GM18508 (cell line): ENCODE measurements around the gene OLIG2.

Experiments used
- ATAC-seq: cut with Tn5 transposase; IDR thresholded peaks from one replicate; pipeline ENCODE4 v1.9.1; 2021; ENCODE audit warnings: moderate number of reproducible peaks; ENCODE audit not compliant: insufficient read depth, unreplicated experiment

OLIG2 gene

DNA sequence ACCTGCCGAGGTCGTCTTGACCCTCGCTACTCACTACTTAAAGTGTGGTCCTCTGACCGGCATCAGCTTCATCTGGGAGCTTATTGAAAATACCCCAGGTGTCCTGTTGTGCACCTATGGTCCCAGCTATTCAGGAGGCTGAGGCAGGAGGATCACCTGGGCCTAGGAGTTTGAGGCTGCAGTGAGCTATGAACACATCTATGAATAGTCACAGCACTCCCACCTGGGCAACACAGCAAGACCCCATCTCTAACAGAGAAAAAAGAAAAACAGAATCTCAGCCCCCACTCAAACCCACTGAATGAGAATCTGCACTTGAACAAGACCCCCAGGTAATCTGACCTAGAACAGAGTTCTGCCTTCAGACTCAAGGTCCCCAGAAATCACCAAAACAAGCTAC is 35.5 kb downstream of the OLIG2 start:
- ATAC-seq = no peak

DNA sequence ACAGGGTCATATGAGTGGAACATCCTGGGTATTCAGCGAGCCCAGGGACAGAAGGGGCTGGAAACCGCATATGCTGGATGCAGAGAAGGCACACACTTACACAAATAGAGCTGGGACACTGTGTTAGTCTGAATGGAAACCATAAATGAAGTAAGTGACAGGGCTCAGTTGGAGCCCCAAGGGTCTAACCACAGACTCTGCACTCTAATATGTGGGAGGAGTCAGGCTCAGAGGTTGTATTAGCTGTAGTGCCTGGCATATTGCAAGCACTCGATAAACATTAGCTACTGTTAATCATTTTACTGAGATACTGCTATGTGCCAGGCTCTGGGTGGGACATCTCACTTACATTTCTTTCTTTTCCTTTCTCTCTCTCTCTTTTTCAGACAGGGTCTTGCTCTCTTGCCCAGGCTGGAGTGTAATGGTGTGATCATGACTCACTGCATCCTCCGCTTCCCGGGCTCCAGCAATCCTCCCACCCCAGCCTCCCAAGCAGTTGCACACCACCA is 37.7 kb downstream of the OLIG2 start:
- no peak for ATAC-seq

DNA sequence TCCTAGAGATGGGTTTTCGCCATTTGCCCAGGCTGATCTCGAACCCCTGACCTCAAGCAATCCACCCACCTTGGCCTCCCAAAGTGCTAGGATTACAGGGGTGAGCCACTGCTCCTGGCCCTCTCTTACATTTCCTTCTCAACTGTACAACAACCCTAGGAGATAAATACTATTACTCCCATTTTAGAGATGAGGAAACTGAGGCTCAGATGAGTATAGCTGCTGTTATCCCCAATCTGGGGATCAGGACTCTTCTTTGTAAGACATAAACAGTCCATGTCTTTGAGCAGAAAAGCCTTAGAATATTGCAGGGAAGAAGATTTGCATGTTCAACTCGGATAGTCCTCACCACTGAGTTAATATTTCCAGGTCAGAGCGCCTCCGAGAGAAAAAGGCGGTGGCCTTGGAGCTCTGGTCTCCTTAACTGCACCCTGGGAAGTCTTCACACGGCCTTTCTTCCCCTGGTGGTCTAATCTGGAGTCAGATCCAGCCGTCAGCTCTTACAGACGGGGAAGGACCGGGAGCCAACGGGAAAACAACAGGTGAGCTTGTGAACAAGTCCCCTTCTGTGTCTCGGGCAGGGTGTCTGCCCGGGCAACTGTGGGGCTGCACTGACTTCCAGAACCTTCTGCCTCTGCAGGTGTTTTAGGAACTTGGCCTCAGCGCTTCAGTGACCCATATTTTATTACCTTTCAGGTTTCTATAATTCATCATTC is 38.3 kb downstream of the OLIG2 start:
- no peak for ATAC-seq

DNA sequence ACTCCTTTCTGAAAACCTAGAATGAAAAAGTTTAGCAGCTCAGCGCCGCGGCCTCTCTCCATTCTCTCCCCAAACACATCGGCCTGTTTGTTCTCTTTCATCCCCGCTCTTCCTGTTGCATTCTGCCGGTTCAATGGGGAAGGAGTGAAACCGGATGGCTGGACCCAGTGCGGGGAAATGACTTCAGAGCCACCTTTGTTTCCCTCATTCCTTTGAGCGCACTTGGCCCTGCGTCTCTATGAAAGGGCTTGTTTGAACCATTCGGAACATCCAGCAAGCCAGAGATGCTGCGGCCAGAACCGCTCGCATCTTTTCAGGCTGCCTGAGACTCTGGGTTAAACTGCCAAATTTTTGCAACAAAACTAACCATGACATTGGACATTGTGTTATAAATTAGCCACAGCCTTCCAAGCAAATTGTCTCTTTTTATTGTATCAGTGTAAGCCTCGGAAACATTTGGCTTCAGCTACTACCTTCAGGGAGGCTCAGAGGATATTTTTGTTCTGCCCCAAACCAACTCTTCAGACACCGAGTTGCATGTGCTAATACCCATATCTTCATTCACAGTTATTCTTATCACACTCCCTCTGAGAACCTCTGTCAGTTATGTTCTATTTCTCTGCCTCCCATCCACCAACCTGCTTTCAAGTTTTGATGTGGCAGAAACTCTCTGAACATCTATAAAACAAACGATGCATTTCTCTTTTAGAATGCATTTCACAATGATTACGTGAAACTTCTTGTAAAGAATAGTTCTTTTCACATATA is 39.1 kb downstream of the OLIG2 start:
- no peak for ATAC-seq

DNA sequence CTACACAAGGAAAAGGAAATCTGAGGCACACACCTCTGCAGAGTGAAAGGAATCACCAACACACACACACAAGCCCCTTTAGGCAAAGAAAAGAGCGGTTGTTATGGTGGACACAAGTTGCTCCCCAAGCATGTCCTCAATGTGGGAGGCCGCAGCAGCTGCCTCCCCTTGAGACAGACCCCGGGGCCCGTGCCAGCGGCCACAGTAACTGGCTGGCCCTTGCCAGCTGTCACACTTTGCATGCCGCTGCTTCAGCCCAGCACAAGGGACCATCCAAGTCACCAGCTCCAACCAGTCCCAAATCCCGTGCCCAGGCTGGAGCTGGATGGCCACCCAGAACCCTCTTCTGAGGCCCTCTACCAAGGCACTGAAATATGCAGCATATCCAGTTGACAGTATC is 41.3 kb downstream of the OLIG2 start:
- ATAC-seq = no peak

DNA sequence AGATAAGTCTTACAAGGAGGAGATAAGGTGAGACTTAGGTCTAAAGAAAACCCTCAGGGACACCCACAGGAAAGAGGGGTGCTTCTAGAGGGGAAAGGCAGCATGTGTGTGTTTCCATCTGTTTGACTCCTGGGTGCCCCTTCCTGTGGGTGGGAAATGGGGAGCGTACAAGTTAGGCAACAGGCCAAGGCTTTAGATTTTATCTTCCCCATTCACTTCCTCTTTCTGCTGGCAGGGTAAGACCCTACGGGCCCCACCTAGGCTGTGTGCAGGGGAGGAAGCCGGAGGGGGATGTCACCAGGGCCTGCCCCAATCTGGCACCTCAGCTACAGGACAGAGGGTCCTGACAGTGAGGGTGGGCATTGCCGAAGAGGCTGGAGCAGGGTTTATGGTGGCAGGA is 41.7 kb downstream of the OLIG2 start:
- ATAC-seq = no peak

DNA sequence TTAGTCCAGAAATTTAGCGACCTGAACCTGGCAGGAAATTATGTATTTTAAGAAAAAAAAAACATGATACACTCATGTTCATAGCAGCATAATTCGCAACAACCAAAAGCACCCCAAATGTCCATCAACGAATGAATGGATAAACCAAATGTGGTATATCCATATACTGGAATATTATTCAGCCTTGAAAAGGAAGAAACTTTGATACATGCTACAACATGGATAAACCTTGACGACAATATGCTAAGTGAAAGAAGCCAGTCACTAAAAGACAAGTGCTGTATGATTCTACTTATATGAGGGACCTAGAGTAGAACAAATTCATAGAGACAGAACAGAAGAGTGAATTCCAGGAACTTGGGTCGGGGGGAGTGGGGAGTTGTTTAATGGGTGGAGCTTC is 43.5 kb downstream of the OLIG2 start:
- ATAC-seq = no peak

DNA sequence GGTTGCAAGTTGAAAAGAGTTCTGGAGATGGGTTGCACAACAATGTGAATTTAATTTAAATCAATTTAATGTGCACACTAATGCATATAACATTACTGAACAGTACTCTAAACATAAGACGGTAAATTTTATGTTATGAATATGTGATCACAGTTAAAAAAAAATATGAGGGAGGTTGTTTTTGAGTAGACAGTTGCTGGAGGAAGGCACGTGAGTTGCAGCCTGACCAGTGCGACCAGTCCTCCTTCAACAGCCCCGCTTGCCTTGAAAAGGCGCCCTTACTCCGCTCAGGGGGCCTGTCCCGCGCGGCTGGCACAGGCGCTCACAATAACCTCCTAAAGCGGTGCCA is 43.9 kb downstream of the OLIG2 start:
- ATAC-seq = no peak

DNA sequence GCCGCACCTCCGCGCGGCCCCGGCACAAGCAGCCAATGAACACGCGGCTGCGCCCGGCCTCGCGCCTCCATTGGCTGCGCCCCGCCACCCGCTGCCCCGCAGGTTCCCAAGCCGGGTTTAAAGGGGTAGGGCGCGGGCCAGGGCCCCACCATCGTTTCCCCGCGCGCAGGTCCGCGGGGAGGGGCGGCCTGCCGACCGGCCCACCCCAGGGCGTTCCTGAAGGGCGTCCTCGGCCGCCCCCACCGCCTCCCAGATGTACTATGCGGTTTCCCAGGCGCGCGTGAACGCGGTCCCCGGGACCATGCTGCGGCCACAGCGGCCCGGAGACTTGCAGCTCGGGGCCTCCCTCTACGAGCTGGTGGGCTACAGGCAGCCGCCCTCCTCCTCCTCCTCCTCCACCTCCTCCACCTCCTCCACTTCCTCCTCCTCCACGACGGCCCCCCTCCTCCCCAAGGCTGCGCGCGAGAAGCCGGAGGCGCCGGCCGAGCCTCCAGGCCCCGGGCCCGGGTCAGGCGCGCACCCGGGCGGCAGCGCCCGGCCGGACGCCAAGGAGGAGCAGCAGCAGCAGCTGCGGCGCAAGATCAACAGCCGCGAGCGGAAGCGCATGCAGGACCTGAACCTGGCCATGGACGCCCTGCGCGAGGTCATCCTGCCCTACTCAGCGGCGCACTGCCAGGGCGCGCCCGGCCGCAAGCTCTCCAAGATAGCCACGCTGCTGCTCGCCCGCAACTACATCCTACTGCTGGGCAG is 44.4 kb downstream of the OLIG2 start, which contains the start of gene OLIG1:
OLIG1 (plus strand) TSS at position 148 of the 750 bp plus-strand sequence; CDS start at position 254, 106 bp downstream.
- ATAC-seq = no peak

DNA sequence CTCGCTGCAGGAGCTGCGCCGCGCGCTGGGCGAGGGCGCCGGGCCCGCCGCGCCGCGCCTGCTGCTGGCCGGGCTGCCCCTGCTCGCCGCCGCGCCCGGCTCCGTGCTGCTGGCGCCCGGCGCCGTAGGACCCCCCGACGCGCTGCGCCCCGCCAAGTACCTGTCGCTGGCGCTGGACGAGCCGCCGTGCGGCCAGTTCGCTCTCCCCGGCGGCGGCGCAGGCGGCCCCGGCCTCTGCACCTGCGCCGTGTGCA is 44.9 kb downstream of the OLIG2 start:
- no peak for ATAC-seq

DNA sequence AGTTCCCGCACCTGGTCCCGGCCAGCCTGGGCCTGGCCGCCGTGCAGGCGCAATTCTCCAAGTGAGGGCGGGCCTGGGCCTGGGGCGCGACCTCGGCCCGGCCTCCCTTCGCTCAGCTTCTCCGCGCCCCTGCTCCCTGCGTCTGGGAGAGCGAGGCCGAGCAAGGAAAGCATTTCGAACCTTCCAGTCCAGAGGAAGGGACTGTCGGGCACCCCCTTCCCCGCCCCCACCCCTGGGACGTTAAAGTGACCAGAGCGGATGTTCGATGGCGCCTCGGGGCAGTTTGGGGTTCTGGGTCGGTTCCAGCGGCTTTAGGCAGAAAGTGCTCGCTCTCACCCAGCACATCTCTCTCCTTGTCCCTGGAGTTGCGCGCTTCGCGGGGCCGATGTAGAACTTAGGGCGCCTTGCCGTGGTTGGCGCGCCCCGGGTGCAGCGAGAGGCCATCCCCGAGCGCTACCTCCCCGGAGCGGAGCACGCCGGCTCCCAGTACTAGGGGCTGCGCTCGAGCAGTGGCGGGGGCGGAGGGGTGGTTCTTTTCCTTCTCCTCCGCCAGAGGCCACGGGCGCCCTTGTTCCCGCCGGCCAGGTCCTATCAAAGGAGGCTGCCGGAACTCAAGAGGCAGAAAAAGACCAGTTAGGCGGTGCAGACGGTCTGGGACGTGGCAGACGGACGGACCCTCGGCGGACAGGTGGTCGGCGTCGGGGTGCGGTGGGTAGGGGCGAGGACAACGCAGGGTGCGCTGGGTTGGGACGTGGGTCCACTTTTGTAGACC is 45.4 kb downstream of the OLIG2 start:
- no peak for ATAC-seq

DNA sequence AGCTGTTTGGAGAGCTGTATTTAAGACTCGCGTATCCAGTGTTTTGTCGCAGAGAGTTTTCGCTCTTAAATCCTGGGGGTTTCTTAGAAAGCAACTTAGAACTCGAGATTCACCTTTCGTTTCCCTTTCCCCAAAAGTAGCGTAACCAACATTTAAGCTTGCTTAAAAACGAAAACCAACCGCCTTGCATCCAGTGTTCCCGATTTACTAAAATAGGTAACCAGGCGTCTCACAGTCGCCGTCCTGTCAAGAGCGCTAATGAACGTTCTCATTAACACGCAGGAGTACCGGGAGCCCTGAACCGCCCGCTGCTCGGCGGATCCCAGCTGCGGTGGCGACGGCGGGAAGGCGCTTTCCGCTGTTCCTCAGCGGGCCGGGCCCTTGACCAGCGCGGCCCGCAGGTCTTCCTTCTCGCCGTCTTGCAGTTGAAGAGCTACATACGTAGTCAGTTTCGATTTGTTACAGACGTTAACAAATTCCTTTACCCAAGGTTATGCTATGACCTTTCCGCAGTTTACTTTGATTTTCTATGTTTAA is 46.1 kb downstream of the OLIG2 start:
- no peak for ATAC-seq

DNA sequence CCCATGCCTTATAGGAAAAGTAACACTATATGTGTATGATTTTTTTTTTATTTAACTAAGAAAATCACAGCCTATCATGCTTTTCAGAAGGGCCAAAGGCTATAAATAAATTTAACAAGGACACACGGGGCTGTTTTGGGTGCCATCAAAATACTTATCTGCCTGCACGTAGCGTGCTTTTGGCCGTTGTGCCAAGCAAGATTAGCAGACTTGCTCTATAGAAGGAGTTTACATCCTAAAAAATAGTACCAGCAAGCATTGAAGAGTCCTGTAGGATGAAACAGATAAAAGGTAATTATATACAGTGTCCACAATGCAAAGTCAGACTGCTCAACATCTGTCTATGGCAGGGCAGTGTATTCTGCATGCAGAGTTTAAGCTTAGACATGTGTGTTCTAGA is 47.9 kb downstream of the OLIG2 start:
- ATAC-seq = no peak

DNA sequence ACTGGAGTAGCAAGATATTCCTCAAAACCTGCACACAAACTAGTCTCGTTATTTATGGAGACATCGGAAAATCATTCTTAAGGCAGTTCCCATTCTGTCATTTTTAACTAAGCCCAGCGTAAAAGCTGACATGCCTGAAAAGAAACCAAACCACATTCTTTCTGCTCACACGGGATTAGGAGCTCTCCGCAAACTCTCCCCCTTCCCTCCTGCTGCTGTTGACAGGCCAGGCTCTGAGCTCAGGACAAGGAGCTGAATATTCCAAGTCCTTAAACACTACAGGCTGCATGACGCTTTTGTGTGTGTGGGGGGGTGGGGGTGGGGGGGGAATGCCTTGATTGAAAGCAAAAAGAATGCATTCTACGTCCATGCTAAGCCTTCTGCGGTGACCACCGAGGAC is 49.4 kb downstream of the OLIG2 start:
- ATAC-seq = no peak

DNA sequence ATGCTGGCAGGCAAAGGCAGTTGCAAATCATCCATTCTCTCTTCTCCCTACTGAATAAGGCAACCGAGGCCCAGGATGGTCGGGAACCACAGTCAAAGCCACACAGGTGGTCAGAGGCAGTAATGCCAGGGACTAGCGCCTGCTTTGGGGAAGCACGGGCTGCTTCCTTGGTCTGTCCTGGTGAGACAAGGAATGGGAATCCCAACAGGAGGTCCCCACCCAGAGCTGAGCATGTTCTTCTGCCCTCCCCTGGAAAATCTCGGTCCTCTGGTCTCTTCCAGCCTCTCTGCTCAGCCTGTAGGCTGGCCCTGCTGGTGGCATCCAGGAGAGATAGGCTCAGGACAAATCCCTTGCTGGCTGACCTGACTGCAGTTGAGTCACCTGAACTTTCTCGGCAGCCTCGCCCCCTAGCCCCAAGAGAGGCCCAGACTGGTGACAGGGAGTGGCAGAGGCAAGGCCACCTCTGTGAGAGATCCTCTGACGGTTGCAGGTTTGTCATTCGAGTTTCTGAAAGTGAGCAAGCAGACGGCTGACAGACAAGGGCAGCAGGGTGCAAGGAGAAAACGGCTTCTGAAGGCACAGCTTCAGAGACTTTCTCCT is 50.0 kb downstream of the OLIG2 start:
- no peak for ATAC-seq

DNA sequence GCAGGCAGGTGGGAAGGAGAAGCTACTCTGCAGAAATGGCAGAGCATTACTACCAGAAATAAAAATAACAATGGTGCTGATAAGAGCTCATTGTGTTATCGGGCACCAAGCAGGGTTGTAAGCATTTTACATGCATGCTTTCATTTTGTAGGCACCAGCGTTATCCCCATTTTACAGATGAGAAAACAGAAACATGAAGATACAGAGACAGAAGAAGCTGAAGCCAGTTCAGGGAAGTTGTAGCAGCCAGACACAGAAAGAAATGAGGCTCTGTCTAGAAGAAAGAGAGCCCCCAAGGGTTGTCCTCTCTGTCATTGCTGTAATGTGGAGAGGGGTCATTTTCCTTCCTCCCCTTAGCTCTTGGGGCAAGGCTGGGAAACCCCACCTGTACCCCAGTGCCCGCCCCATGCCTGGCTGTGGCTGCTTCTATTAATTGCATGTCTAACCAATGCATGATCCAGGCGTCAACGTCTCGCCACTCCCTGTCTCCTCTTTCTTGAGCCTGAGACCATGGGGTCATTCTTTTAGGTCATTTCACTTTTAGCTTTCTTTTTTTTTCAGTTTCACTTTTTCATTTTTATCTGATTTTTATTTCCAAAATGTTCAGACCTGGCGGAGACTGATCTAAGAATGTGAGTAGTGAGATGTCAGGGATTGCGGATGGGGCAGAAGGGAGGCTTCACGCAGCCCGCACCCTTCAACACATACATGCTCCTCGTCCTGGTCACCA is 51.0 kb downstream of the OLIG2 start:
- ATAC-seq = no peak
